Urinary bladder (tissue), 4 donors: ENCODE data around the gene WWC2. TPM values are rescaled to one million over a fixed set of nuclear protein-coding genes. Genes with fewer than 3 reads are reported as not detected.
"Not testable (repeated sequence)": the region's sequence is repeated elsewhere in the genome, so short reads cannot be mapped to it uniquely, and the experiment has no call there.

Experiments
- DNase-seq: peaks from one replicate; pipeline ENCODE4 v3.0.0-alpha.2; 2015; ENCODE audit errors: extremely low spot score
- H3K27ac ChIP-seq: one replicate; pipeline ENCODE4 v1.5.1; 2013; ENCODE audit warnings: low read depth, mild to moderate bottlenecking, moderate library complexity
- H3K36me3 ChIP-seq: one replicate; pipeline ENCODE4 v1.6.1; 2013; ENCODE audit warnings: mild to moderate bottlenecking, moderate library complexity; ENCODE audit not compliant: insufficient read depth
- H3K4me1 ChIP-seq: one replicate; pipeline ENCODE4 v1.6.1; 2013; ENCODE audit warnings: mild to moderate bottlenecking, moderate library complexity; ENCODE audit not compliant: insufficient read depth
- H3K4me3 ChIP-seq: one replicate; pipeline ENCODE4 v1.5.1; 2013; ENCODE audit warnings: low read depth, low read length
- WGBS: extraction: QIAGEN DNeasy Blood & Tissue Kit; methylation state at CpG from one replicate; pipeline ENCODE4 v1.1.7; 2013; 5-methylcytosine and 5-hydroxymethylcytosine counted together
- polyA plus RNA-seq: library from polyadenylated mRNA; stranded (reverse); fragments of 200-250 nt; gene quantifications from one replicate; pipeline ENCODE4 v1.2.3, GENCODE V29; 2013
- total RNA-seq: library from RNA; depleted of rRNA; stranded (reverse); fragments of >200 nt; gene quantifications from one replicate; pipeline ENCODE4 v1.2.3, GENCODE V29; 2014
- donor health status: healthy with polysubstance abuse.
- donor health status: healthy.

Gene WWC2
- total and polyA plus RNA-seq, 2 donors = 10.8 to 42.0 TPM

DNA sequence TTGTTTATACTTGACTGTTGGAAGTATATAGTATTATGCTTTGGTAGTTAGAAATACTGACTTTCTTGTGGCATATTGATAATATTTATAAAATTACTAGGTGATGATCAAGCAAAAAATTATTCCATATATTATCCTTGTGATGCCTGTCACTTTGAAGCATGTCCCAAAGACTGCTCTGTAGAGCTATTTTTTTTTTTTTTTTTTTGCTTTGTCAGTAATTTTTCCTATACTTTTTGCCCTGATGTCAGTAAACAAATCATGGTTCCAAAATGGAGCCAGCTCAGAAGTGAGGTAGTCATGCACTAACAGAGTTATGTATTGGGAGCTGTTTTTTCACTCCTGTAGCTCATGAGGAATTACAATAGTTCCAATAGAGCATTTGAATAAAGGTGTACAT is 11.2 kb downstream of the WWC2 start:
- Histone ChIP-seq H3K4me3 (no peak overlapping the region), H3K4me1 (no peaks in the 10 kb centered on the region), H3K27ac (no peak overlapping the region), H3K36me3 (no peaks in the 10 kb centered on the region)
- DNase-seq = no peak

DNA sequence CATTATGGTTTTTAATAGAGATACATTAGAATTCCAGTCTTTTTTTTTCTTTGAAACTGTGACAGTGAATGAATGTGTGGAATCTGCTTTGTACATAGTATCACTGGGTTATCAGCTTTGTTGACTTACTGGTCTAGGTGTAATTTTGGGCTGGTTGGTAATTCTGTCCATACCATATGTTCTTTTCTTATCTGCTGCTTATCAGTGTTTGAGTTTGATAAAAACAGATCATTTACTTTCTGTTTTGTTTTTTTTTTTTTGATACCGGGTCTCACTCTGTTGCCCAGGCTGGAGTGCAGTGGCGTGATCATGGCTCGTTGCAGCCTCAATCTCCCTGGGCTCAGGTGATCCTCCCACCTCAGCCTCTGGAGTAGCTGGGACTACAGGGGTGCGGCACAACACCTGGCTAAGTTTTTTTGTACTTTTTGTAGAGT is 12.4 kb downstream of the WWC2 start:
- Histone ChIP-seq H3K4me1 (no peaks in the 10 kb centered on the region), H3K4me3 (no peak overlapping the region), H3K36me3 (no peaks in the 10 kb centered on the region), H3K27ac (no peak overlapping the region)
- 79% methylated on average over 4 of the region's 4 CpGs for WGBS
- DNase-seq = no peak

DNA sequence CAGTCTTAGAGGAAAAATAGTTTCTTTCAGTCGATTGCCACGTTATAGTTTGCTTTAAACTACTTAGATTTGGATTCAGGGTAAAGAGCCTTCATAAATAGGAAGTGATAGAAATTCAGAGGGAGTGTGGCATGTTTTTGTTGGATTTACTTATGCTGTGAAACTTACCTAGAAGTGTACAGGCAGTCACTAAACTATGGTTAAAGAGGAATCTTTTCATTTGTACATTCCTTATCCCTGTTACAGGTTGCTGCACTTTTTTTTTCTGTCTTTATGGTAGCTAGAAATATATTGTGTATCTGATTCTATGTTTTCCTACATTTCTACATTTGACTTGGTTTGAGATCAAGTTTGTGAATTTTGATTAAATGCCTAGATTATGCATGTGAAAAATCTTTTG is 19.1 kb downstream of the WWC2 start:
- H3K36me3 ChIP-seq = no peaks in the 10 kb centered on the region
- no peak overlapping the region for H3K27ac ChIP-seq
- no peak for DNase-seq
- H3K4me1 ChIP-seq = no peaks in the 10 kb centered on the region
- 78% methylated on average over 2 of the region's 2 CpGs for WGBS
- H3K4me3 ChIP-seq = no peak overlapping the region

DNA sequence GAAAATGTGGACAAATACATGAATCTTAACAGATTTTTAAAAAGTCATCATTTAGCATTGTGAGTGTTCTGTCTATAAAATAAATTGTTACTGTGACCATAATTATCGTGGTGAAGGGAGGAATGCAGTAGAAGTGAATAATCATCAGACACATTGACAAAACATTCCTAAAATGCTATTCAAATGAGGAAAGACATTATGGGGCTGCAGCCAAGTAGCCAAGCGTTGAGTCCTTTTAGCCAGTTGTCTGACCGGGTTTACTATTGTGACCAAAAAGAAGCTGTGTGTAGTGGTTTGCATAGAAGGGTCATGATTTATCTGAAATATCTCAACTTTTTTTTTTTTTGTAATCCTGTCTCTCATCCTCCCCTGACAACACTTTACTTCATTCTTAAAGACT is 19.5 kb downstream of the WWC2 start:
- DNase-seq = no peak
- Histone ChIP-seq H3K27ac (no peak overlapping the region), H3K4me1 (no peaks in the 10 kb centered on the region), H3K4me3 (no peak overlapping the region), H3K36me3 (no peaks in the 10 kb centered on the region)
- 30% methylated on average over 3 of the region's 3 CpGs for WGBS

- H3K36me3 ChIP-seq, H3K27ac ChIP-seq, DNase-seq, H3K4me1 ChIP-seq, H3K4me3 ChIP-seq: not testable (repeated sequence)
- 97% methylated on average over 12 of the region's 12 CpGs for WGBS
These were observed 22.6 kb downstream of the WWC2 start for GRCh38 chr4:183121660-183122059.

DNA sequence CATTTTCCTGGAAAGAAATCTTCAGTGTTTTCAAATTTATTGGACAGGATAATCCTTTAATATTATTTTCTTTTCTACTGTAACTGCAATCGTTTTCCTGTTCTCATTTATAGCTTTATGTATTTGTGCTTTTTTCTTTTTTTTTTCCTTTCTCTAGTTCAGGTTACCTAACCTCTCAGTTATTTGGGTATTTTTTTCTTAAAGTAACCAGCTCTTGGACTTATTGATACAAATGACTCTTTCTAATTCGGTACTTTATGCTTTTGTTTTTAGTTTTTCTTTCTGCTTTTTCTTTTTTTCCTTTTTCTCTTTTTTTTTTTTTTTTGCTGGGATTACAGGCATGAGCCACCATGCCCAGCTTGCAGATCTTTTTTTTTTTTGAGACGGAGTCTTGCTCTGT is 25.2 kb downstream of the WWC2 start:
- peaks cover 2% of the 10 kb centered on the region for H3K4me1 ChIP-seq
- no peak overlapping the region for H3K27ac ChIP-seq
- no peak overlapping the region for H3K4me3 ChIP-seq
- 59% methylated on average over 3 of the region's 3 CpGs for WGBS
- H3K36me3 ChIP-seq = no peaks in the 10 kb centered on the region
- DNase-seq = no peak

DNA sequence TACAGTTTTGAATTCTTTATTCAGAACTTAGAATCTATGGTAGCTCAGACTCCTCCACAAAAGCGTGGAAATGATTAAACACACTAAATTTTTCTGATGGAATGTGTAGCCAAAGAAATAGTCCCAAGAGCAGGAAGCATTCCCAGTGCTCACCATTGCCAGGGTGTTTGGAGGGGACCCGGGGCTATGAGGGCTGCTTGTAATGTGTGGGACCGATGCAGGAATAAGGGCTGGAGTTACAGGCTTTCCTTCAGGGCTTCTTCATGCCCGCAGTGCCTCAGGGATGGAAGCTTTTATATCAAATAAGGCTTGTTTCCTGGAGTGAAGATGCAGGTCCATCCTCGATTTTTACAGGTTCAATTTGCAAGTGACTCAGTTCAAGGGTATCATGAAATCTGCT is 25.8 kb downstream of the WWC2 start:
- Histone ChIP-seq H3K27ac (no peak overlapping the region), H3K4me3 (no peak overlapping the region), H3K36me3 (no peaks in the 10 kb centered on the region), H3K4me1 (peaks cover 2% of the 10 kb centered on the region)
- 87% methylated on average over 5 of the region's 5 CpGs for WGBS
- no peak for DNase-seq

GRCh38 chr4:183129125-183129524 is 30.1 kb downstream of the WWC2 start:
- Histone ChIP-seq H3K4me1 (peaks cover 2% of the 10 kb centered on the region), H3K27ac (no peak overlapping the region), H3K36me3 (no peaks in the 10 kb centered on the region), H3K4me3 (no peak overlapping the region)
- no peak for DNase-seq
- WGBS = 92% methylated on average over 3 of the region's 3 CpGs

- no peak for DNase-seq
- Histone ChIP-seq H3K4me1 (peaks cover 2% of the 10 kb centered on the region), H3K36me3 (no peaks in the 10 kb centered on the region), H3K4me3 (no peak overlapping the region), H3K27ac (no peak overlapping the region)
- 79% methylated on average over 2 of the region's 2 CpGs for WGBS
These were observed 30.6 kb downstream of the WWC2 start for GRCh38 chr4:183129675-183130074.

DNA sequence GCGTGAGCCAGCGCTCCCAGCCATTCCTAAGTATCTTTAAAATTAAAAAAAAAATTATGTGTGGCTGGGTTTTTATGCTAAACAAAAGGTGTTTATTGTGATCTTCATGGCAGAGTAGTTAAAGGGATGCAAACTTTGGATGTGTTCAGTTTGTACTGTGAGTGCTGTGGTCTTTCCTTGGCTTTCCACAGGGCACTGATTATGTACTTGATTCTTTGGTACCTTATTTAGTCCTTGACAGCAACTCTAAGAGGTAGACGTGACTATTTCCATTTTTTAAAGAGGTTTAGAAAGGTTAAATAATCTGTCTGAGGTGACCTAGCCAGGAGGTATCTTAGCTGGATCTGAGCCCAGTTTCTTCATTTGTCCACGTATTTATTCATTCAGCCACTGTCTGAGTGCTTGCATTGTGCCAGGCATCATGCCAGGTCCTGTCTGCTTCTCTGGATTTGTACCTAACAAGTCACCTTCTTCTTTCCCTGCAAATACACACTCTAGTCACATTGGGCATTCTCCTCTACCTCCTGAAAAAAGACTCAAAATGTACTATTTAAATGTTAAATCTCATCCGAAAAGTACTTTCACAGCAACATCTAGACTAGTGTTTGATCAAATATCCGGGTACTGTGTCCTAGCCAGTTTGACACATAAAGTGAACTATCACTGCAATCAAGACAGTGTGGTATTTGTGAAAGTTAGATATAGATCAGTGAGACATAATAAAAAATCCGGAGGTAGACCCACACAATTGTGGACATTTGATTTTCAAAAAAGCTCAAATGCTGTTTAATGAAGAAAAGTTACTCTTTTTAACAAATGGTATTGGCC is 31.5 kb downstream of the WWC2 start:
- H3K27ac ChIP-seq = no peak overlapping the region

DNA sequence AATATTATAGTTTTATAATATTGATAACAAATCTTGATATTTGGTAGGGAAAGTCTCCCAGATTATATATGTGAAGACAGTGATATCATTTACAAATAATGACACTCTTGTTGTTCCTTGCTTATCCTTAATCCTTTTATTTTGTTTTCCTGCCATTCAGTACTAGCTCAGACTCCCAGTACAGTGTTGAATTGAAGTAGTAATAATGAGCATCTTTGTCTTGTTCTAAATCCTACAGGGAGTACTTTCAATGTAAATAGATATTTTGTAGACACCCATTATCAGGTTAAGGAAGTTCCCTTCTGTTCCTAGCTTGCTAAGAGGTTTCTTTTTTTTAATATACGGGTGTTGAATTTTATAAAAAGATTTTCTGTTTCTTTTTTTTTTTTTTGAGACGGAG is 33.0 kb downstream of the WWC2 start:
- Histone ChIP-seq H3K36me3 (no peaks in the 10 kb centered on the region), H3K27ac (no peak overlapping the region), H3K4me3 (no peak overlapping the region), H3K4me1 (no peaks in the 10 kb centered on the region)
- 95% methylated on average over 2 of the region's 2 CpGs for WGBS
- DNase-seq = no peak

More for the DNA sequence above, 31.5 kb downstream of the WWC2 start:
- 66% methylated on average over 7 of the region's 7 CpGs for WGBS
- Histone ChIP-seq H3K4me1 (peaks cover 2% of the 10 kb centered on the region), H3K36me3 (no peaks in the 10 kb centered on the region), H3K4me3 (no peak overlapping the region)
- no peak for DNase-seq

DNA sequence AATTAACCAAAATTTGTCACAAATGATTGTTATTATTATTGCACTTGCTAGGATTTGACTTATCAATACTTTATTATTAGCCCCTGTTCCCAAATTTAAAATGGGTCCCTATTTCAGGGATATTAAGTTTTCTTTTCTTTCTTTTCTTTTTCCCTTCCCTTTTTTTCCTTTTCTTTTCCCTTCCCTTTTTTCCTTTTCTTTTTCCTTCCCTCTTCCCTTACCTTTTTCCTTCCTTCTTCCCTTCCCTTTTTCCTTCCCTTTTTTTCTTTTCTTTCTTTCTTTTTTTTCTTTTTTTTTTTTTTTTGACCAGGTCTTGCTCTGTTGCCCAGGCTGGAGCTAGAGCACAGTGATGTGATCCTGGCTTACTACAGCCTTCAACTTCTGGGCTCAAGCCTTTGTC is 33.8 kb downstream of the WWC2 start:
- no peaks in the 10 kb centered on the region for H3K36me3 ChIP-seq
- no peak for DNase-seq
- H3K27ac ChIP-seq = no peak overlapping the region
- no peaks in the 10 kb centered on the region for H3K4me1 ChIP-seq
- H3K4me3 ChIP-seq = no peak overlapping the region

DNA sequence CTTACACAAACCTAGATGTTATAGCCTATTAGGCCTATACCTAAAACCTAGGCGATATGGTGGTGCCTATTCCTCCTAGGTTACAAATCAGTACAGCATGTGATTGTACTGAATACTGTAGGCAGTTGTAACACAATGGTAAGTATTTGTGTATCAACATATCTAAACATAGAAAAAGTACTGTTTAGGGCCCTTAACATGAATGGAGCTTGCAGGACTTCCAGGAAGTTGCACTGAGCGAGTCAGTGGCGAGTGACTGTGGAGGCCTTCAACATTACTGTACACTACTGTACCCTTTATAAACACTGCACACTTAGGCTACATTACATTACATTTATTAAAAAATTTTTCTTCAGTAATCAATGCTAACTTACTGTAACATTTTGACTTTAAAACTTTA is 37.8 kb downstream of the WWC2 start:
- DNase-seq = no peak
- no peaks in the 10 kb centered on the region for H3K4me1 ChIP-seq
- no peaks in the 10 kb centered on the region for H3K36me3 ChIP-seq
- no peak overlapping the region for H3K27ac ChIP-seq
- H3K4me3 ChIP-seq = no peak overlapping the region
- WGBS = 96% methylated on average over 3 of the region's 3 CpGs

DNA sequence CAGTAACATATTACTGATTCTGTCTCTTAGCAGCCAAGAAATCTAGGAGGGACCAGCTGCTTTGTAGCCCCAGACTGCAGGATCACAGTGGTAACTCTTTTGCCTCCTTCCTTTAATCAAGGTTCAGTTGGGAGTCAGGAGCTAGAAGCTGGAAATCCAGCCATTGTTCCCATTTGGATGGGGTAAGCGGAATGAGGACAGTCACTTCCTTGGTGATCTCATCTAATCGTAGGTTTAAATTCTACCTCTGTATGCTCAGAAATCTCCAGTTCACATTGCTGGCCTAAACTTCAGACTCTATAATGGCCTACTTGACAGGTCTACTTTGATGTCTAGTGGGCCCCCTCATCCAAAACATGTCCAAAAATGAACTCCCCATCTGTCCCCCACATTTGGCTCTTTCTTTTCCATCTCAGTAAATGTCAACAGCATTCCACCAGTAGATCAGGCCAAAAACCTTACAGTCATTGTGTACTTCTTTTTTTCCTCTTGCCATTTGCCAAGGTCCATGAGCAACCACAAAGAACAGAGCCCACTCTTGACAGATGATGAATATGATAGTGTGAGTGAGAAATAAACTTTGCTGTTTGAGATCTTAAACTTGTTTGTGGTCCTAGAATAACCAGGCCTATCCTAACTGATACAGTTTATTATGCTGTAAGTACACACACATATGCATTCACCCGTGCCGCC is 40.1 kb downstream of the WWC2 start:
- DNase-seq = no peak
- H3K27ac ChIP-seq = no peak overlapping the region
- no peaks in the 10 kb centered on the region for H3K4me1 ChIP-seq
- H3K36me3 ChIP-seq = no peaks in the 10 kb centered on the region
- no peak overlapping the region for H3K4me3 ChIP-seq
- WGBS = 94% methylated on average over 4 of the region's 4 CpGs
